HG03442 (cell line): ENCODE data around the gene GAMT.

ENCODE experiments used
- ATAC-seq: cut with Tn5 transposase; IDR thresholded peaks from one replicate; pipeline ENCODE4 v1.9.1; 2021; ENCODE audit warnings: mild to moderate bottlenecking, moderate library complexity; ENCODE audit not compliant: unreplicated experiment

Gene GAMT

GRCh38 chr19:1366899-1367870 lies 34.2 kb downstream of the GAMT start:
- no peak for ATAC-seq

- ATAC-seq: no peak
Measured at GRCh38 chr19:1366296-1366695, 35.0 kb downstream of the GAMT start.

GRCh38 chr19:1365319-1366269 lies 35.7 kb downstream of the GAMT start:
- ATAC-seq: no peak

- ATAC-seq: no peak
Measured at GRCh38 chr19:1364070-1364704, 37.2 kb downstream of the GAMT start.

GRCh38 chr19:1363599-1363998 lies 37.7 kb downstream of the GAMT start:
- ATAC-seq: no peak

GRCh38 chr19:1362387-1363257 lies 38.7 kb downstream of the GAMT start:
- ATAC-seq: no peak

GRCh38 chr19:1361601-1362386 lies 39.5 kb downstream of the GAMT start:
- ATAC-seq: no peak

GRCh38 chr19:1360818-1361461 lies 40.4 kb downstream of the GAMT start:
- ATAC-seq: no peak

- ATAC-seq: no peak
Measured at GRCh38 chr19:1360126-1360817, 41.1 kb downstream of the GAMT start.

- no peak for ATAC-seq
Measured at GRCh38 chr19:1357531-1358109, 43.7 kb downstream of the GAMT start.

GRCh38 chr19:1356508-1356865 lies 44.9 kb downstream of the GAMT start:
- no peak for ATAC-seq

GRCh38 chr19:1355568-1356507 lies 45.5 kb downstream of the GAMT start:
- no peak for ATAC-seq

GRCh38 chr19:1354970-1355567 lies 46.3 kb downstream of the GAMT start:
- ATAC-seq: no peak

GRCh38 chr19:1353144-1353543 lies 48.2 kb downstream of the GAMT start:
- no peak for ATAC-seq

- no peak for ATAC-seq
Measured at GRCh38 chr19:1351381-1351851, 49.9 kb downstream of the GAMT start.

GRCh38 chr19:1350867-1351266 lies 50.5 kb downstream of the GAMT start:
- no peak for ATAC-seq
